GM21529 (cell line): ENCODE data around the gene EPC2.

Experiments
- ATAC-seq: cut with Tn5 transposase; IDR thresholded peaks from one replicate; pipeline ENCODE4 v1.9.1; 2021; ENCODE audit not compliant: unreplicated experiment

EPC2 gene

GRCh38 chr2:148643998-148644882 is at the start of gene EPC2:
TSS of gene EPC2 (plus strand) at chr2:148644751. CDS start at chr2:148645018, 267 bp downstream.
- peak; percentile 53 for ATAC-seq

GRCh38 chr2:148596018-148596417 is 48.5 kb upstream of the EPC2 start:
- no peak for ATAC-seq

GRCh38 chr2:148599109-148599991 is 45.2 kb upstream of the EPC2 start:
- ATAC-seq, result no peak

GRCh38 chr2:148602885-148603561 is 41.5 kb upstream of the EPC2 start:
- peak; percentile 35 for ATAC-seq

DNA sequence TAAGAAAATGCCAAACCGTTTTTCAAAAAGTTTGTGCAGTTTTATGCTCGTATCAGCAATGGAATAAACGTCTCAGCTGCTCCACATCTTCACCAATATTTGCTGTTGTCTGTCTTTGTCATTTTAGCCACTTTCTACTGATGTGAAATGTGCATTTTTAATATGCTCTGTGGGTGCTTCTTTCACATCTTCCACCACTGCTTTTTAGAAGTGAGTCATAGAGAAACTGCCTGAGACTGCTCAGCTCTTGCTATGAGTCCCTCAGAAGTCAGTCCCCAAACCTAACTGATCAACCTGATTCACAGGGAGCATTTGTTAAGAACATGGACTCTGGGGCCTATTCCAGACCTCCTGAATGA is 41.0 kb upstream of the EPC2 start:
- ATAC-seq, result peak; percentile 99

DNA sequence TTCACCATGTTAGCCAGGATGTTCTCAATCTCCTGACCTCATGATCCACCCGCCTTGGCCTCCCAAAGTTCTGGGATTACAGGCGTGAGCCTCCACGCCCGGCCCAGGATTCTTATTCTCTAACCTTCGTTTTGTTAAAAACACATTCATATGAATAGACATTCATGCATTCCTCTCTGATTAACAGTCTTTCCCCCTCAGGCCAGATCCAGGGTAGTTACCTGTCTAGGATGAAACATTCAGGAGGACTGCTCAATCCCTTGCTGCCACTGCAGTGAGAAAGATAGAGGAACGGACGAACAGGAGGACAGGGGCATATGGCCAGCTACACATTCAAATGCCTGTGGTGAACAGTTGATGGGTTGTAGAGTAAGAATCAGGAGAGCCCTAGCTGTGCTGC is 39.6 kb upstream of the EPC2 start:
- ATAC-seq, result no peak

DNA sequence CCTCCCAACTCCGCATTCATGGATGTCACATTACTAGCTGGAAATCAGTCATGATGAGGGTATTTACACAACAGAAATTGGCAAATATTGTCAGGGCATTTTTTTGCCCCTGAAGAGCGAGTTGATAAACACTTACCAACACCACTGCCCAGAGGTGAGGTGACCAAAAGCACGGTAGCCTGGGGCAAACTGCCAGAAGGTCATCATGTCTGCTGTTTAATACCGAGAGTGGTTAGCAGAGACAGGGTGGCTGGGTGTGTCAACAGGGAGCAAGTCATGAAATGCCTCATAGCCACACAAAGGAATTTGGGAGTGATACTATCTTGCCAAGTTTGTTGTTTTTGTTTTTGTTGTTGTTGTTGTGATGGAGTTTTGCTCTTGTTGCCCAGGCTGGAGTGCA is 37.0 kb upstream of the EPC2 start:
- ATAC-seq, result no peak

DNA sequence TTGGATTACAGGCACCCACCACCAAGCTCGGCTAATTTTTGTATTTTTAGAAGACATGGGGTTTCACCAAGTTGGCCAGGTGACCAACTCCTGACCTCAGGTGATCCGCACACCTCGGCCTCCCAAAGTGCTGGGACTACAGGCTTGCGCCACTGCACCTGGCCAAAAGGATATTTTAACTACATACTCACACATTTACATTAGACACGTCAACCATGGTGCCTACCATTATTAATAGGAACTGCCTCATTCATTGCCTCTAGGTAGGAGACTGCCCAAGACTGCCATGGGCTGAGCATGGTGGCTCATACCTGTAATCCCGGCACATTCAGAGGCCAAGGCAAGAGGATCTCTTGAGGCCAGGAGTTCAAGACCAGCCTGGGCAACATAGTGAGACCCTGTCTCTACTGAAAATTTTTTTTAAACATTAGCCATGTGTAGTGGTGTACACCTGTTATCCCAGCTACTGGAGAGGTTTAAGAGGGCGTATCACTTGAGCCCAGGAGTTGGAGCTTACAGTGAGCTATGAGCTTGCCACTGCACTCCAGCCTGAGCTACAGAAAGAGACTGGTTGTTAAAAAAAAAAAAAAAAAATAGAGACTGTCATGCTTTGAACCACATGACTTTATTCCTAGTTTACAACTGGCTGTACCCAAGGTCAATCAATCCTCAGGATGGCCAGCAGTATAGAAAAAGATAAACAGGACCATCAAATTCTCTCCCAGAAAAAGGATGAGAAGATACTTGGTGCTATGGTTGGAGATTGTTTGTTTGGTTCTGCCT is 31.1 kb upstream of the EPC2 start:
- ATAC-seq, result no peak

DNA sequence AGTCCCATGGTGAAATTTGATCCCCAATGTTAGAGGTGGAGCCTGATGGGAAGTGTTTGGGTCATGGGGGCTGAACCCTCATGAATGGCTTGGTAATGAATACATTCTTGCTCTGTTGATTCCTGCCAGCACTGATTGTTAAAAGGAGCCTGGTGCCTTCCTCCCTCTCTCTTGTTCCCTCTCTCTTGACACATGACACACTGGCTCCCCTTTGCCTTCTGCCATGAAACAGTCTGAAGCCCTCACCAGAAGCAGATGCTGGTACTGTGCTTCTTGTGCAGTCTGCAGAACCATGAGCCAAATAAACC is 30.6 kb upstream of the EPC2 start:
- peak; percentile 19 for ATAC-seq

GRCh38 chr2:148614322-148615049 is 30.1 kb upstream of the EPC2 start:
- ATAC-seq, result peak; percentile 98

GRCh38 chr2:148615381-148615841 is 29.1 kb upstream of the EPC2 start:
- no peak for ATAC-seq

GRCh38 chr2:148616662-148617061 is 27.9 kb upstream of the EPC2 start:
- no peak for ATAC-seq

DNA sequence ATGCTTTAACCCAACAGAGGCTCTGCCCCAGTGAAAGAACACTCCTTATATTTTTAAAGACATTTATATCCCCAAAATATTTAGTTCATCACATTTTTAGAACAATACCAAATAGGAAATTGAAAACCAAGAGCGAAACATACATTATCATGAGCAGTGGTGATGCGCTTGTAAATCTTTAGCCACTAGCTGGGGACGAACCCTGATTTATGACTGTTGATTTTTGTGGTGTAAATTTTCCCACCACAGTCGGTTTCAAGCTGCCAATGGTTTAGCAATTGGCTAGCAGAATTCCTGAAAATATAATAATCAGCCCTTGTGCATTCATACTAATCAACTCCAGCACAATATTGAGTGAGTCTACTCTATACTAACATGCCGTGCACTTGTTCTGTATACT is 27.3 kb upstream of the EPC2 start:
- ATAC-seq, result no peak

- ATAC-seq, result no peak
These were observed 24.9 kb upstream of the EPC2 start for GRCh38 chr2:148619560-148620195.

GRCh38 chr2:148622366-148622765 is 22.2 kb upstream of the EPC2 start:
- ATAC-seq, result no peak

DNA sequence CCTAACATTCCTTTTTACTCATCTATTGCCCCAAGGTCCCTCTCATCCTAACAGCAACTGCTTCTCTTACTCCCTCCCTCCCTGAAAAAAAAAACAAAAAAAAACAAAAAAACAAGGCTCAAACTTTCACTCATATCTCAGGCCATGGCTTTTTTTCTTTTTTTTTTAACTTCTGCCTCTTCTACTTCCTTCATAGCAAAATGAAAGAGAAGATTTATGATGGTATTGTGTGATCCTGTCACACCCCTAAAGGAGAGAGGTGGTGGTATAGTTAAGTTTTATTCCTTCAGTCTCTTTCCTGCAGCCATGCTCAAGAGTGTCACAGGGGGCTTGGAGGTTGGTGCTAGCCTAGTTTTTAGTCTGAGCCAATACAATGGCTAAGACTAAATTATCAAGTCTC is 21.5 kb upstream of the EPC2 start:
- ATAC-seq, result no peak

DNA sequence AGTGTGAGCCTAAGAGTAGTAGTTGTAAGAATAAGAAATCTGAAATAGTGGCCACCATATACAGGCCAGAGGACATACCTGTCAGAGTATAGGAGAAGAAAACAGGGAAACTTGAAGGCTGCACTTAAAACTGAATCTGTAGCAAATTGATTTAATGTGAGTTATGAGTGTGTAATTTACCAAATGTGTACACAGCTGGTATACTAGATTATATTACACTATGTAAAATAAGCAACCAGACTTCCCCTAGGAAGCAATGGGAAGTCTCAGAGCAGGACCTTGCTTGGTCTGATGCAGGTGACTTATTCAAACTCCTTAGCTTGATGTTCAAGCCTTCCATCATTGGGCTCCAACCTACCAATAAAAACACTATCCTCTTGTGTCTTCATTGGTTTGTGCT is 17.3 kb upstream of the EPC2 start:
- no peak for ATAC-seq

- no peak for ATAC-seq
These were observed 9.8 kb upstream of the EPC2 start for GRCh38 chr2:148634749-148635148.

DNA sequence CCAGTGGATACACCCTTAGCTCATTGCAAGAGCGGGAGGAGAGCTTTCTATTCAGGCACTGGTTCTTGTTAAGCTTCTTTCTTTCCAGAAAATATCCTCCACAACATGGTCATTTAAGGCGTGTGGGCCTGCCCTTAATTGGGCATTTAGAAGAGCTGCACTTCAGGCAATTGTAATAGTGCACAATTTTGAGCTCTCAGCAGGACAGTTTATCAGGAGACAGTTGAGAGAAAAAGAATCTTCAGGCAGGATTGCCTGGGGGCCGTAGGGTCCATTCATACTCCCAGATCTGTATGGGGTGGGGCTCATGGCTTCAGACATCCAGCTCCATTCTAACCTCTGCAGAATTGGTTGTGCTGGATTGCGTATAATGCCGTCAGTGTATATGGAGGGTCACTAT is 6.0 kb upstream of the EPC2 start:
- ATAC-seq, result no peak

DNA sequence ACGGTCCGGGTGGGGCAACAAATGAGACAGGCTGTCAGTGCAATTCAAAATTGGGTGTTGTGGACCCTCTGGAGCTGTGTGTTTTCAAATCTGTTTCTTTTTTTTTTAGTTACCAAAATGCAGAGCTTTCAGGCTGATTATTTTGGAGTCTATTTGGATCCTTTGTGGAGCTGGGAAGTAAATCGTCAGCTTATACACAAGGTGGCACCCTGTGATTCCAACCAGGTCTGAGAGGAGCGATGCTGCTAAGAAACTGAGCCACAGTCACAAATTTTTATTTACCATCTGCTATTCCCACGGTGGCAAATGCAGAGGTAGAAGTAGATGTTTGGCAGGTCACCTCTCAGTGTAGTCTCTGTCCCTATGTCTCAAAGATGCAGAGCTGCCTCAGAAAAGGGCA is 3.8 kb upstream of the EPC2 start:
- ATAC-seq, result no peak
